ENCODE measurements around the gene SLC6A6.

GRCh38 chr3:14459384-14459783, 57.0 kb downstream of the SLC6A6 start:
- TF ChIP-seq CTCF (IDR thresholded peaks at IDR 0.05; ENCODE audit: insufficient read depth, low read depth, low read length) (no peak), EZH2 (IDR thresholded peaks at IDR 0.05; ENCODE audit: insufficient read depth, low read length) (no peak)

Data from astrocyte (in vitro differentiated cells and primary cell).